HCT116 (cell line): ENCODE data around the gene AQP5. TPM values are rescaled to one million over a fixed set of nuclear protein-coding genes. Genes with fewer than 3 reads are reported as not detected.

Source experiments
- ATAC-seq: fragments of 200-7000 bp; cut with Tn5 transposase; 2 replicates; pipeline ENCODE4 v1.9.1; 2020; ENCODE audit warnings: mild to moderate bottlenecking, moderate library complexity
- BruUV-seq: library from RNA; stranded (reverse); fragments of 400-500 nt; replicated peaks from 2 replicates; lab custom pipeline; 2021; lab: Mats Ljungman, UMichigan
- CTCF ChIA-PET: fragments of 300-600 bp; sonication (Branson Sonifier 250); formaldehyde crosslinking; loops from one replicate; lab custom pipeline; 2021; ENCODE audit warnings: antibody characterized with exemption; lab: Charles Lee
- POLR2A ChIA-PET: fragments of 300-600, 350-600 bp; sonication (Branson Sonifier 250); formaldehyde crosslinking; loops from one replicate; lab custom pipeline; 2021; ENCODE audit warnings: antibody characterized with exemption; lab: Charles Lee
- RAD21 ChIA-PET, 2 experiments: fragments of 300-600 bp; sonication (Branson Sonifier 250); formaldehyde crosslinking; loops; one replicate each; lab custom pipeline; 2023; ENCODE audit warnings: low total read pairs in 2 of 2; ENCODE audit not compliant: uncharacterized antibody in 2 of 2, unreplicated experiment in 2 of 2, low non-redundant PET in 1 of 2; lab: Charles Lee
- DNase-seq: peaks from one replicate; pipeline ENCODE4 v3.0.0-alpha.2; 2010; ENCODE audit warnings: low read depth, low spot score
- H2AFZ ChIP-seq: fragments of 200-600 bp; shearing (Covaris generic), sonication (generic); 2 replicates; pipeline ENCODE4 v1.6.1; 2017; ENCODE audit warnings: low read depth, mixed run types, mixed read lengths, antibody characterized with exemption, low read length; ENCODE audit not compliant: poor library complexity, severe bottlenecking
- H3K27ac ChIP-seq: 2 replicates; pipeline ENCODE4 v1.5.1; 2012; ENCODE audit warnings: low read depth, low read length
- H3K27me3 ChIP-seq: fragments of 200-600 bp; sonication (generic); 2 replicates; pipeline ENCODE4 v1.6.1; 2016; ENCODE audit warnings: mixed run types, low read length, mixed read lengths; ENCODE audit not compliant: insufficient read depth
- H3K36me3 ChIP-seq, 2 experiments: fragments of 200-500 bp in 1 of 2; fragments of 200-600 bp in 1 of 2; sonication (Bioruptor generic) in 1 of 2; sonication (generic) in 1 of 2; 2 replicates each; pipeline versions ENCODE4 v1.5.1 to v1.6.1; 2014 to 2016; ENCODE audit warnings: low read length in 2 of 2, inconsistent platforms in 1 of 2, mixed read lengths in 1 of 2, mixed run types in 1 of 2; ENCODE audit not compliant: insufficient read depth in 2 of 2, control insufficient read depth in 1 of 2
- H3K4me1 ChIP-seq, 2 experiments: fragments of 200-600 bp in 1 of 2; sonication (generic) in 1 of 2; 2 replicates each; pipeline versions ENCODE4 v1.5.1 to v1.6.1; 2012 to 2017; ENCODE audit warnings: low read length in 2 of 2, inconsistent platforms in 1 of 2, mild to moderate bottlenecking in 1 of 2, mixed read lengths in 1 of 2, mixed run types in 1 of 2, moderate library complexity in 1 of 2; ENCODE audit not compliant: insufficient read depth in 2 of 2, control insufficient read depth in 1 of 2
- H3K4me2 ChIP-seq: fragments of 200-600 bp; sonication (generic); 2 replicates; pipeline ENCODE4 v1.6.1; 2017; ENCODE audit warnings: mixed run types, low read length, mixed read lengths
- H3K4me3 ChIP-seq, 2 experiments: fragments of 200-600 bp in 1 of 2; sonication (generic) in 1 of 2; replicated peaks in 1 of 2; 2 replicates each; pipeline ENCODE4 v1.5.1; 2011 to 2016; ENCODE audit warnings: low read length in 2 of 2, control low read depth in 1 of 2, low read depth in 1 of 2, mild to moderate bottlenecking in 1 of 2, mixed read lengths in 1 of 2, mixed run types in 1 of 2
- H3K79me2 ChIP-seq: fragments of 200-600 bp; sonication (generic); 2 replicates; pipeline ENCODE4 v1.6.1; 2017; ENCODE audit warnings: mild to moderate bottlenecking, mixed run types, low read length, moderate library complexity, mixed read lengths; ENCODE audit not compliant: insufficient read depth
- H3K9ac ChIP-seq: fragments of 200-600 bp; sonication (generic); 2 replicates; pipeline ENCODE4 v1.6.1; 2016; ENCODE audit warnings: low read length, mixed read lengths
- H3K9me2 ChIP-seq: fragments of 200-600 bp; sonication (generic), shearing (Covaris generic); 2 replicates; pipeline ENCODE4 v1.6.1; 2017; ENCODE audit warnings: mixed run types, mild to moderate bottlenecking, moderate library complexity; ENCODE audit not compliant: insufficient read depth
- H3K9me3 ChIP-seq, 2 experiments: fragments of 200-500 bp in 1 of 2; fragments of 200-600 bp in 1 of 2; sonication (Bioruptor generic) in 1 of 2; sonication (generic) in 1 of 2; 2 replicates each; pipeline ENCODE4 v1.6.1; 2014 to 2017; ENCODE audit warnings: low read length in 2 of 2, mixed read lengths in 2 of 2, inconsistent platforms in 1 of 2, low read depth in 1 of 2, mild to moderate bottlenecking in 1 of 2, mixed run types in 1 of 2, moderate library complexity in 1 of 2; ENCODE audit not compliant: control insufficient read depth in 1 of 2, insufficient read depth in 1 of 2
- H4K20me1 ChIP-seq: fragments of 200-600 bp; sonication (generic), shearing (Covaris generic); 2 replicates; pipeline ENCODE4 v1.6.1; 2017; ENCODE audit warnings: mixed run types, mild to moderate bottlenecking, moderate library complexity; ENCODE audit not compliant: insufficient read depth
- ATF3 ChIP-seq: IDR thresholded peaks from 2 replicates; pipeline ENCODE4 v1.6.1; 2012
- CEBPB ChIP-seq: IDR thresholded peaks from 2 replicates; pipeline ENCODE4 v1.6.1; 2012; ENCODE audit warnings: low read depth
- FOSL1 ChIP-seq: IDR thresholded peaks from 2 replicates; pipeline ENCODE4 v1.6.1; 2012; ENCODE audit warnings: low read depth
- JUND ChIP-seq: IDR thresholded peaks from 2 replicates; pipeline ENCODE4 v1.6.1; 2012
- MAX ChIP-seq: IDR thresholded peaks from 2 replicates; pipeline ENCODE4 v1.6.1; 2012
- REST ChIP-seq: IDR thresholded peaks from 2 replicates; pipeline ENCODE4 v1.6.1; 2012; ENCODE audit warnings: low read depth
- SRF ChIP-seq: IDR thresholded peaks from 2 replicates; pipeline ENCODE4 v1.6.1; 2012; ENCODE audit warnings: low read depth
- ZFX ChIP-seq: fragments of 450-650 bp; IDR thresholded peaks from 2 replicates; pipeline ENCODE4 v1.6.1; 2017
- intact Hi-C: fragments of 100-400 bp; cut with micrococcal nuclease; formaldehyde crosslinking; loops from 2 replicates; pipeline ENCODE4 v1.10.0; 2022
- total RNA-seq: library from RNA; stranded (reverse); gene quantifications from one replicate; pipeline ENCODE4 v1.2.1, GENCODE V29; 2021; ENCODE audit not compliant: unreplicated experiment

The AQP5 gene
- total RNA-seq, 1 experiment from 2014 or later = not detected

- H3K4me2 ChIP-seq = no peak overlapping the region
- RAD21 ChIA-PET = no interaction called here
- no peak for DNase-seq
- no peaks in the 10 kb centered on the region for H3K79me2 ChIP-seq
- no peak overlapping the region for H3K27ac ChIP-seq
- CTCF ChIA-PET = no interaction called here
- H3K36me3 ChIP-seq = no peaks in the 10 kb centered on the region
- H3K9me3 ChIP-seq = no peaks in the 10 kb centered on the region
- no peaks in the 10 kb centered on the region for H3K27me3 ChIP-seq
- intact Hi-C loops = no loop called here
- POLR2A ChIA-PET = no interaction called here
- no TSS peak for BruUV-seq
- no peak for ATAC-seq
- no peak overlapping the region for H2AFZ ChIP-seq
- no peak overlapping the region for H3K9ac ChIP-seq
- no peaks in the 10 kb centered on the region for H4K20me1 ChIP-seq
- no peaks in the 10 kb centered on the region for H3K9me2 ChIP-seq
- no peak overlapping the region for H3K4me3 ChIP-seq
- TF ChIP-seq SRF (no peak), MAX (no peak), ZFX (no peak), JUND (no peak), REST (no peak), FOSL1 (no peak), ATF3 (no peak), CEBPB (no peak)
- H3K4me1 ChIP-seq = peaks cover 3 to 13% of the 10 kb centered on the region in 2 experiments; a peak in 3 of 4 replicates
Measured at GRCh38 chr12:49942512-49942893, 19.2 kb upstream of the AQP5 start.
